Suprapubic skin (tissue), 3 donors: ENCODE data around the gene ARL6IP6.

ENCODE experiments used
- EP300 ChIP-seq: sonication (generic); formaldehyde crosslinking; IDR thresholded peaks from one replicate; pipeline ENCODE4 v1.6.1; 2017; ENCODE audit warnings: antibody characterized with exemption
- TF ChIP-seq, protein P1 (sequence below), 2 donors: fragments of 200-600 bp in 1 of 2; fragments of 450-650 bp in 1 of 2; sonication (generic) in 1 of 2; IDR thresholded peaks; one replicate each; pipeline ENCODE4 v1.5.1; 2016 to 2019; ENCODE audit warnings: antibody characterized with exemption in 2 of 2, mild to moderate bottlenecking in 1 of 2, moderate library complexity in 1 of 2

DNA sequence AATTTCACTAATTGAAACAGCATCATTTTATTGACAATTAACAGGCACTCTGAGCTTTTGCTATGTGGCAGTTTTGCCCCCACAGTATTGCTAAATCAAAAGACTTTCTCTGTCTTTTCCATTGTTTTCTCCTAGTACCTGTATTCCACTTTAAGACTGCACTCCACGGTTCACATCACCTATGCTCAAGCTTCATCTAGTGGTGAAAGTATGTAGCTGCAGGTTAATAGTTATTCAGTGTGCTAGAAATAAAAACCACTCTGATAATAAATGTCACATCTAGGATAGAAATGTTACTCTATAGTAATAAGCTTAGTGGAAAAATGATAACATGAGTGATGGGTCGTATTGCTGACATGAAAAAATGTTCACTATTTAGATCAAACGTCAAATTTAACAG is 24.6 kb downstream of the ARL6IP6 start:
- TF ChIP-seq, protein P1, sequence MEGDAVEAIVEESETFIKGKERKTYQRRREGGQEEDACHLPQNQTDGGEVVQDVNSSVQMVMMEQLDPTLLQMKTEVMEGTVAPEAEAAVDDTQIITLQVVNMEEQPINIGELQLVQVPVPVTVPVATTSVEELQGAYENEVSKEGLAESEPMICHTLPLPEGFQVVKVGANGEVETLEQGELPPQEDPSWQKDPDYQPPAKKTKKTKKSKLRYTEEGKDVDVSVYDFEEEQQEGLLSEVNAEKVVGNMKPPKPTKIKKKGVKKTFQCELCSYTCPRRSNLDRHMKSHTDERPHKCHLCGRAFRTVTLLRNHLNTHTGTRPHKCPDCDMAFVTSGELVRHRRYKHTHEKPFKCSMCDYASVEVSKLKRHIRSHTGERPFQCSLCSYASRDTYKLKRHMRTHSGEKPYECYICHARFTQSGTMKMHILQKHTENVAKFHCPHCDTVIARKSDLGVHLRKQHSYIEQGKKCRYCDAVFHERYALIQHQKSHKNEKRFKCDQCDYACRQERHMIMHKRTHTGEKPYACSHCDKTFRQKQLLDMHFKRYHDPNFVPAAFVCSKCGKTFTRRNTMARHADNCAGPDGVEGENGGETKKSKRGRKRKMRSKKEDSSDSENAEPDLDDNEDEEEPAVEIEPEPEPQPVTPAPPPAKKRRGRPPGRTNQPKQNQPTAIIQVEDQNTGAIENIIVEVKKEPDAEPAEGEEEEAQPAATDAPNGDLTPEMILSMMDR (IDR thresholded peaks at IDR 0.05) = peak in 1 of 2 donors; percentile 34
- TF ChIP-seq EP300 = no peak
